ENCODE measurements around the gene DNAH11.

DNAH11 gene

GRCh38 chr7:21948887-21949540 is 406.2 kb downstream of the DNAH11 start:
- DNase-seq (ENCODE audit: insufficient read length, low spot score) (no peak), FAIRE-seq (no peak)

All from GM19239 (cell line).